WERI-Rb-1 (cell line): ENCODE measurements around the gene COQ8A.
"Not testable (repeated sequence)": the region's sequence is repeated elsewhere in the genome, so short reads cannot be mapped to it uniquely, and the experiment has no call there.

Source experiments
- DNase-seq: peaks from one replicate; pipeline ENCODE4 v3.0.0-alpha.2; 2020
- H3K27ac ChIP-seq: fragments of 250-450 bp; sonication (Bioruptor Pico); 2 replicates; pipeline ENCODE4 v1.5.1; 2020; ENCODE audit warnings: mild to moderate bottlenecking, moderate library complexity
- H3K27me3 ChIP-seq: fragments of 250-450 bp; sonication (Bioruptor Pico); 2 replicates; pipeline ENCODE4 v1.5.1; 2021; ENCODE audit warnings: mild to moderate bottlenecking, low read depth, moderate library complexity; ENCODE audit not compliant: insufficient read depth, severe bottlenecking
- H3K36me3 ChIP-seq: fragments of 250-450 bp; sonication (Bioruptor Pico); 2 replicates; pipeline ENCODE4 v1.5.1; 2020; ENCODE audit warnings: mild to moderate bottlenecking, moderate library complexity
- H3K4me3 ChIP-seq: 2 replicates; pipeline ENCODE4 v1.5.1; 2011; ENCODE audit warnings: low read depth, mild to moderate bottlenecking, control low read depth, low read length
- H3K9me3 ChIP-seq: fragments of 250-450 bp; sonication (Bioruptor Pico); 2 replicates; pipeline ENCODE4 v1.5.1; 2021; ENCODE audit warnings: mild to moderate bottlenecking, moderate library complexity; ENCODE audit not compliant: severe bottlenecking
- TF ChIP-seq, protein P1 (sequence below): IDR thresholded peaks from 2 replicates; pipeline ENCODE4 v1.5.1; 2011; ENCODE audit warnings: low read depth, mild to moderate bottlenecking, control low read depth, inconsistent platforms, low read length

The COQ8A gene

DNA sequence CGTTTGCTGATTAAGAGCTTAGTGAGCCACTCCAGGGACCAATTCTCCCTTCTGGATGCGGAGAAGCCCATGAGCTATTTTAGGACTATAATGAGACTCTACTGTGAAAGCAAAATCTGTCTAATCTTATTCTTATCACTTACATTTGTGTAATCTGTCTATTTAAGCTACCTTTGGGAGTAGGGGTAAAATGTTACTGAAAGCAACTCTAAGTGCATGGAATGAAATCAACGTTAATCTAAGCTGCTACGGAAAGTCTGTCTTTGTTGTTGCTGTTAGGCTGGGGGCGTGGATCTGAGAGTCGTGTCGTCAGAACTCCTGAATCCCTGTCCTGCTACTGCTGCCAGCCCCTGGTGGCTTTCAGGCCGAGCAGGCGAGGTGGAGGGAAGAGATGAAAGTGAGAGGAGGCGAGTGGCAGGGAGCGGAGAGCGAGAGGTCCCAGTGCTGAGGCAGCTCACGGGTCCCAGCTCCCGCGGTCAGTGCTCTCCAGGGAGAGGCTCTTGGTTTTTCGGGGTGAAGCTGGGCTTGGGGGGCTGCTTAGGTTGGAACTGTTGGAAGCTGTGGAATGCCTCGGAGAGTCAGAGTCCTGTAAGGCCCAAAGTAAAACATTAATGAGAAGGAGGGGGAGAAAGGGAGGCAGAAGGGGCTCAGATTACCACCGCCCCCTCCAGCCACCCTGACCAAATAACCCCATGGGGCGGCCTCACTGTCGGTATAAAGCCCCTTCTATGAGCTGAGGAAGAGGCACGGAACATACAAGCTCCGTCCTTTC lies 53.9 kb downstream of the COQ8A start:
- no peaks in the 10 kb centered on the region for H3K9me3 ChIP-seq
- no peaks in the 10 kb centered on the region for H3K27me3 ChIP-seq
- no peaks in the 10 kb centered on the region for H3K36me3 ChIP-seq
- H3K4me3 ChIP-seq = peak overlapping the region; percentile 6; the same call in 1 of the 2 replicates
- TF ChIP-seq, protein P1, sequence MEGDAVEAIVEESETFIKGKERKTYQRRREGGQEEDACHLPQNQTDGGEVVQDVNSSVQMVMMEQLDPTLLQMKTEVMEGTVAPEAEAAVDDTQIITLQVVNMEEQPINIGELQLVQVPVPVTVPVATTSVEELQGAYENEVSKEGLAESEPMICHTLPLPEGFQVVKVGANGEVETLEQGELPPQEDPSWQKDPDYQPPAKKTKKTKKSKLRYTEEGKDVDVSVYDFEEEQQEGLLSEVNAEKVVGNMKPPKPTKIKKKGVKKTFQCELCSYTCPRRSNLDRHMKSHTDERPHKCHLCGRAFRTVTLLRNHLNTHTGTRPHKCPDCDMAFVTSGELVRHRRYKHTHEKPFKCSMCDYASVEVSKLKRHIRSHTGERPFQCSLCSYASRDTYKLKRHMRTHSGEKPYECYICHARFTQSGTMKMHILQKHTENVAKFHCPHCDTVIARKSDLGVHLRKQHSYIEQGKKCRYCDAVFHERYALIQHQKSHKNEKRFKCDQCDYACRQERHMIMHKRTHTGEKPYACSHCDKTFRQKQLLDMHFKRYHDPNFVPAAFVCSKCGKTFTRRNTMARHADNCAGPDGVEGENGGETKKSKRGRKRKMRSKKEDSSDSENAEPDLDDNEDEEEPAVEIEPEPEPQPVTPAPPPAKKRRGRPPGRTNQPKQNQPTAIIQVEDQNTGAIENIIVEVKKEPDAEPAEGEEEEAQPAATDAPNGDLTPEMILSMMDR = no peak
- no peak overlapping the region for H3K27ac ChIP-seq
- DNase-seq = peak; percentile 56

DNA sequence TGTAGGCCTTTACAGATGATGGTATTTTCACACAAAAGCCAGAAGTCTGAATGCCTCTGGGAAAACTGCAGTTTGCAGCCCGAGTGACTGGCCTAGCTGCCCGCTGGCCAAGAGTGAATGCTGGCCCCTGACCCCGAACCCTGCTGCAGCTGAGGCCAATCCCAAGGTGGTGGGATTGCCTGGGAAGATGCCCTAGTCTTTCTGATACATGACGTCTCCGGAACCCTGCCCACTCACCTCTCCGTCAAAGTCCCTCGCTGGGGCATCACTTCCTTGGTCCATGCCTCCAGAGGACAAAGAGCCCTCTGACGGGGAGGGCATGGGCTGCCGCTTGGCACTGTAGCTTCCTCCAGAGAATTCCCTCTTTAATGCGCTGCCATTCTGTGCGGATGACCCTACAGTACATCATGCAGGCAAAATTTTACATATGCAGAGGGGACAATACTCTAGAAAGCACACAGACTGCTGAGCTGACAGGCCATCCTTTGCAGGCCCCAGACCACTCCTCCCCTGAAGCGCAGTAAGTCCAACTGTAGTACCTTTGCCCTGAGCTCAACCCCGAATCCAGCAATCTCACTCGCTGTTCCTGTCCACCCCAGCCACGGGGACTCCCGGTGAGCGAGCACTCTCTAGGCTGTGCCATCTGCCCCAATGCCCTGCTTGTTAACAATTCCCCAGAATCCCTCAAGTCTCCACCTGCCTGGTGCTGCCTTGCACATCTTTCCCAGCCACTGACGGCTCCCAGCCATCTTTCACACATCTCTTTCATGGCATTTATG lies 54.7 kb downstream of the COQ8A start:
- Histone ChIP-seq H3K36me3 (no peaks in the 10 kb centered on the region), H3K27ac (no peak overlapping the region), H3K4me3 (no peak overlapping the region), H3K9me3 (no peaks in the 10 kb centered on the region), H3K27me3 (no peaks in the 10 kb centered on the region)
- TF ChIP-seq, protein P1 = no peak
- no peak for DNase-seq

DNA sequence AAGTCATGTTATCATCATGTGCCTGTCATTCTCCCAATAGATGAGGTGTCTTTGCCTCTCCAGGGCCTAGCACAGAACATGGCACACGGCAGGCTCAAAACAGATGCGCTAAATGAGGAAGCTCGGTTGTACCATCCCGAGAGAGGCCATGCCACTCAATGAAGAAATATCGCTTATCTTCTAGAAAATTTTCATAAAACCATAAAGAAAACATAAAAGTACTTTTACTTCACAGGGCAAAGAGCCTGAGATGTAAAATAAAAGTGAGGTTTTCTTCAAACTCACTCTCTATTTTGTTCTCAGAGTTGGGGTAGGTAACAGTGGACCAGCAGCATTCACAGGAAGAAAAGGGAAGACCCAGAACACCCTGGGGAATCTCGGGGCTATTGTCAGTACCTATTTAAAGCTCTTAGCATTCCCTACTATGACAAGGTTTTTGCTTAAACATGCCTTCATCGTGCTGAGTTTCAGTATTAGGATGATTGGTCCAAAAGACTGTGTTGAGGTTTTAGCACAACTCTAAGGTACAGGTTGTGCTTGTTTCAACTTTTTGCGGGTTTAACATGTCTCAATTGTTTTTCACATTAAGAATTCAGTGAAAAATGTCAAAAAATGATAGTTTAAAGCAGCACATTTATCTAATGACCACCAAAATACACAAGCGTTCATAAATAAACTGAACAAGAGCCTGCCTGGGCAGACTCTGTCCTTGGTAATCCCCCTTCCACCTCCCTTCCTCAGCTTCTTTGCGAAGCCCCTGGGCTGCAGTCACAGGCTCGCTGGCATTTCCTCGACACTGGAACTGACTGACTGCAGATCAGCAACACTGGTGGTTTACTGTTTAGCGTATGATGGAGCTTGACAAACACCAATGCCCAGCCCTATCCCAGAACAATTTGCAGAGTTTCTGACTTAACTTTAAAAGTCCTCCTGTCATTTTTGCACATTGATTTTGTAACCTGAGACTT lies 55.6 kb downstream of the COQ8A start:
- H3K36me3 ChIP-seq = no peaks in the 10 kb centered on the region

DNA sequence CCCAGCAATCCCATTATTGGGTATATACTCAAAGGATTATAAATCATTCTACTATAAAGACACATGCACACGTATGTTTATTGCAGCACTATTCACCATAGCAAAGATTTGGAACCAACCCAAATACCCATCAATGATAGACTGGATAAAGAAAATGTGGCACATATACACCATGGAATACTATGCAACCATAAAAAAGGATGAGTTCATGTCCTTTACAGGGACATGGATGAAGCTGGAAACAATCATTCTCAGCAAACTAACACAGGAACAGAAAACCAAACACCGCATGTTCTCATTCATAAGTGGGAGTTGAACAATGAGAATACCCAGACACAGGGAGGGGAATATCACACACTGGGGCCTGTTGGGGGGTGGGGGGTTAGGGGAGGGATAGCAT lies 59.5 kb downstream of the COQ8A start:
- not testable (repeated sequence) for H3K9me3 ChIP-seq, H3K27ac ChIP-seq, H3K4me3 ChIP-seq, H3K36me3 ChIP-seq, DNase-seq, H3K27me3 ChIP-seq

More for the DNA sequence above, 55.6 kb downstream of the COQ8A start:
- no peak overlapping the region for H3K4me3 ChIP-seq
- TF ChIP-seq, protein P1 = no peak
- H3K27ac ChIP-seq = no peak overlapping the region
- H3K27me3 ChIP-seq = no peaks in the 10 kb centered on the region
- H3K9me3 ChIP-seq = no peaks in the 10 kb centered on the region
- DNase-seq = no peak

DNA sequence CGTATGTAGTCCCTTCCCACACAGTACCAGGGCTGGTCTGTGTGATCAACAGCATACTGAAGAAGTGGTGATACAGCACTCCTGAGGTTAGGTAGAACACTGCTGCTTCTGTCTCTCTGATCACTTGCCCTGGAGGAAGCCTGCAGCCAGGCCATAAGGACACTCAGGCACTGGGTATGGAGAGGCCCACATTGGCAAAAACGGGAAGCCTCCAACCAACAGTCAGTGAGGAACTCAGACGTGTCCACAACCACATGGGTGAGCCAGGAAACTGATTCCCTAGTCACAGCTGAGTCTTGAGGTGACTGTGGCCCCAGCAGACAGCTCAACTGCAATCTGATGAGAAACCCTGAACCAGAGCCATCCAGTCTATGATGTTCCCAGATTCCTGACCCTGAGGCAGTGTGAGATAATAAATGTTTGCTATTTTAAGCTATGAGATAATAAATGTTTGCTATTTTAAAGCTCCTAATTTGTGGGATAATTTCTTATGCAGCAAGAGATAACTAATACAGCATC lies 62.5 kb downstream of the COQ8A start:
- TF ChIP-seq, protein P1 = no peak
- no peak overlapping the region for H3K27ac ChIP-seq
- H3K9me3 ChIP-seq = no peaks in the 10 kb centered on the region
- no peaks in the 10 kb centered on the region for H3K27me3 ChIP-seq
- no peaks in the 10 kb centered on the region for H3K36me3 ChIP-seq
- H3K4me3 ChIP-seq = no peak overlapping the region
- DNase-seq = no peak
